Ishikawa (cell line): ENCODE measurements around the gene PKP4.

Experiments used
- CEBPB ChIP-seq: IDR thresholded peaks from 2 replicates; pipeline ENCODE4 v1.6.1; 2012
- CREB1 ChIP-seq: IDR thresholded peaks from 2 replicates; pipeline ENCODE4 v1.6.1; 2012; ENCODE audit warnings: low read depth
- EP300 ChIP-seq: IDR thresholded peaks from 2 replicates; pipeline ENCODE4 v1.6.1; 2012; ENCODE audit warnings: borderline replicate concordance
- FOXM1 ChIP-seq: IDR thresholded peaks from 2 replicates; pipeline ENCODE4 v1.6.1; 2012; ENCODE audit warnings: low read depth, borderline replicate concordance
- RAD21 ChIP-seq: IDR thresholded peaks from 2 replicates; pipeline ENCODE4 v1.6.1; 2012; ENCODE audit warnings: low read depth
- REST ChIP-seq: IDR thresholded peaks from 2 replicates; pipeline ENCODE4 v1.6.1; 2012; ENCODE audit warnings: low read depth, mild to moderate bottlenecking
- TAF1 ChIP-seq: IDR thresholded peaks from 2 replicates; pipeline ENCODE4 v1.6.1; 2012; ENCODE audit warnings: low read depth, mild to moderate bottlenecking
- TEAD4 ChIP-seq: IDR thresholded peaks from 2 replicates; pipeline ENCODE4 v1.6.1; 2012

DNA sequence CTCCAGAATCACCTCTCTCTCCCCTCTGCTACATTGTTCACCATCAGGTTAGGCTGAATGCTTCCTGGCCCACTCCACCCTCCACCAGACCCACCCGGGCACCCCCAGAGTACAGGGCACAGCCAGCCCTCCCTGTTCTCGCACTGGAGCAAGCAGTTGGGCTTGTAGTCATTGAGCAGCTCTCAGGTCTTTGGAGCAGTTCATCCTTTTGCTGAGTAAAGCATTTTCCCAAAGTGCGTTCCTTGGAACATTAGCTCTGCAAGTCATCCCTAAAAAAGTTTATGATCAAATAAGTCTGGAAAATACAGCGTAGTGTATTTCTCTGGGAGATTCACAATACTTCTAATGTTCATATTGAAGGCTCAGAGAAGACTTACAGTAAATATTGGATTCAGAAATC is 234.9 kb downstream of the PKP4 start:
- TF ChIP-seq TEAD4 (no peak), REST (no peak), FOXM1 (no peak), EP300 (no peak), CREB1 (no peak), TAF1 (no peak), CEBPB (no peak), RAD21 (no peak)
